GM23338 (cell line): Measurements from ENCODE around the gene EXOC4.

Source experiments
- CTCF ChIP-seq, 2 experiments: fragments of 200-600 bp in 1 of 2; sonication (generic) in 1 of 2; conservative IDR thresholded peaks; 2 replicates each; pipeline versions ENCODE4 v1.5.1 to v1.6.1; 2016 to 2017; ENCODE audit warnings: antibody characterized with exemption in 2 of 2, low read depth in 2 of 2, mild to moderate bottlenecking in 2 of 2, moderate library complexity in 1 of 2
- POLR2AphosphoS5 ChIP-seq: IDR thresholded peaks from 2 replicates; pipeline ENCODE4 v1.6.1; 2016; ENCODE audit warnings: antibody characterized with exemption, low read depth
- ZNF114 ChIP-seq: fragments of 250-450 bp; sonication (Bioruptor Pico); IDR thresholded peaks from 2 replicates; pipeline ENCODE4 v1.5.0; 2020; ENCODE audit warnings: mild to moderate bottlenecking, moderate library complexity

GRCh38 chr7:134065415-134065814, 812.5 kb downstream of the EXOC4 start:
- TF ChIP-seq CTCF (conservative IDR thresholded peaks at IDR 0.05; ENCODE audit: low read depth in 2 of 2) (no peak), ZNF114 (CRISPR knock-in tag) (no peak), POLR2AphosphoS5 (no peak)
